K562 (cell line): ENCODE measurements around the gene SHISA5. TPM values are rescaled to one million over a fixed set of nuclear protein-coding genes. Genes with fewer than 3 reads are reported as not detected.

Source experiments
- ATAC-seq: fragments of 200-7000 bp; cut with Tn5 transposase; 3 replicates; pipeline ENCODE4 v1.9.1; 2020; ENCODE audit warnings: moderate library complexity
- BruUV-seq: library from RNA; stranded (reverse); fragments of 400-500 nt; replicated peaks from 2 replicates; lab custom pipeline; 2021; lab: Mats Ljungman, UMichigan
- CTCF ChIA-PET: fragments of 300-600 bp; formaldehyde crosslinking; extraction: SDS; loops from one replicate; lab custom pipeline; 2021; ENCODE audit warnings: low intra/inter-chr PET ratio; lab: Yijun Ruan, JAX
- POLR2A ChIA-PET: fragments of 300-600, 350-650 bp; sonication (Branson Sonifier 250); formaldehyde crosslinking; extraction: SDS; loops from one replicate; lab custom pipeline; 2021; ENCODE audit warnings: antibody characterized with exemption, inconsistent platforms; lab: Yijun Ruan, JAX
- DNase-seq, 4 experiments: peaks; one replicate each; pipeline versions ENCODE4 v3.0.0 to v3.0.0-alpha.2; 2011 to 2018; ENCODE audit warnings: low spot score in 3 of 4, mixed read lengths in 3 of 4; ENCODE audit errors: extremely low read depth in 1 of 4
- FAIRE-seq: peaks from 2 replicates; lab custom pipeline; 2011; peaks lifted over from hg19 to GRCh38; lab: Jason Lieb, UNC
- H2AFZ ChIP-seq: 2 replicates; pipeline ENCODE4 v1.6.0; 2011; ENCODE audit warnings: low read depth, low read length, control low read depth, inconsistent platforms
- H3K27ac ChIP-seq: fragments of 200-600 bp; 3 replicates; pipeline ENCODE4 v1.8.0; 2011; ENCODE audit warnings: low read depth, mild to moderate bottlenecking, control low read depth, inconsistent platforms, low read length, moderate library complexity, mixed read lengths; ENCODE audit errors: extremely low read depth
- H3K27me3 ChIP-seq, 2 experiments: fragments of 300-600 bp in 1 of 2; 2 replicates in 1 of 2; 3 replicates in 1 of 2; pipeline versions ENCODE4 v1.6.0 to v1.8.0; 2011; ENCODE audit warnings: inconsistent platforms in 2 of 2, low read length in 2 of 2, mild to moderate bottlenecking in 1 of 2, mixed read lengths in 1 of 2, moderate library complexity in 1 of 2; ENCODE audit not compliant: control insufficient read depth in 2 of 2, insufficient read depth in 2 of 2
- H3K36me3 ChIP-seq: fragments of 300-600 bp; 3 replicates; pipeline ENCODE4 v1.8.0; 2011; ENCODE audit warnings: mild to moderate bottlenecking, low read length, inconsistent platforms; ENCODE audit not compliant: control insufficient read depth, insufficient read depth
- H3K4me1 ChIP-seq, 2 experiments: fragments of 200-600 bp in 1 of 2; replicated peaks in 1 of 2; 2 replicates in 1 of 2; 3 replicates in 1 of 2; pipeline versions ENCODE4 v1.5.1 to v1.8.0; 2011; ENCODE audit warnings: inconsistent platforms in 2 of 2, low read length in 2 of 2, mild to moderate bottlenecking in 1 of 2, mixed read lengths in 1 of 2, moderate library complexity in 1 of 2; ENCODE audit not compliant: control insufficient read depth in 2 of 2, insufficient read depth in 2 of 2
- H3K4me2 ChIP-seq: 2 replicates; pipeline ENCODE4 v1.6.1; 2011; ENCODE audit warnings: low read length, control low read depth, inconsistent platforms, mixed read lengths; ENCODE audit not compliant: insufficient read depth
- H3K4me3 ChIP-seq: fragments of 200-600 bp; sonication (generic), shearing (Covaris generic); 2 replicates; pipeline ENCODE4 v1.5.1; 2016; ENCODE audit warnings: control low read depth, inconsistent platforms
- H3K79me2 ChIP-seq: fragments of 200-600 bp; 3 replicates; pipeline ENCODE4 v1.8.0; 2011; ENCODE audit warnings: low read length, inconsistent platforms; ENCODE audit not compliant: control insufficient read depth, insufficient read depth
- H3K9ac ChIP-seq, 2 experiments: 2 replicates each; pipeline versions ENCODE4 v1.6.0 to v1.6.1; 2011; ENCODE audit warnings: low read depth in 2 of 2, low read length in 2 of 2, control low read depth in 1 of 2, inconsistent platforms in 1 of 2, mild to moderate bottlenecking in 1 of 2, mixed read lengths in 1 of 2; ENCODE audit not compliant: insufficient read depth in 1 of 2
- H3K9me1 ChIP-seq: one replicate; pipeline ENCODE4 v1.6.0; 2011; ENCODE audit warnings: inconsistent platforms, mild to moderate bottlenecking, low read length, moderate library complexity; ENCODE audit not compliant: control insufficient read depth, insufficient read depth
- H3K9me3 ChIP-seq: replicated peaks from 2 replicates; pipeline ENCODE4 v1.5.1; 2011; ENCODE audit warnings: low read depth, low read length, inconsistent platforms; ENCODE audit not compliant: control insufficient read depth, insufficient read depth
- H4K20me1 ChIP-seq: replicated peaks from 2 replicates; pipeline ENCODE4 v1.6.1; 2011; ENCODE audit warnings: low read length, inconsistent platforms, mixed read lengths; ENCODE audit not compliant: control insufficient read depth, insufficient read depth
- RFX7 ChIP-seq: fragments of 250-450 bp; sonication (Bioruptor Pico); IDR thresholded peaks from 2 replicates; pipeline ENCODE4 v1.5.1; 2021; ENCODE audit warnings: mild to moderate bottlenecking
- WGBS: fragments of 100-300 bp; shearing (Covaris generic); methylation state at CpG from one replicate; pipeline ENCODE4 v1.1.6; 2016; ENCODE audit warnings: low coverage, mixed read lengths; ENCODE audit not compliant: insufficient coverage; ENCODE audit errors: missing lambda C conversion rate; 5-methylcytosine and 5-hydroxymethylcytosine counted together
- in situ Hi-C: fragments of 300-500 bp; cut with MboI; formaldehyde crosslinking; loops from 4 replicates; pipeline ENCODE4 v1.15.0; 2018; ENCODE audit warnings: inconsistent platforms, mixed read lengths
- intact Hi-C: fragments of 100-400 bp; cut with micrococcal nuclease; formaldehyde crosslinking; loops from 2 replicates; pipeline ENCODE4 v1.14.2; 2022
- polyA plus RNA-seq, 8 experiments: library from polyadenylated mRNA; depleted of rRNA in 4 of 8; stranded (reverse) in 5 of 8; unstranded in 3 of 8; fragments of >200 nt; fragmentation: Nextera tagmentation in 2 of 8; fragmentation: Illumina TruSeq in 1 of 8; extraction: Ambion mirVana in 2 of 8; extraction: Trizol in 1 of 8; gene quantifications; 2 replicates each; pipeline versions ENCODE4 v1.2.1 to v1.2.3, GENCODE V29; 2011 to 2014; ENCODE audit warnings: inconsistent platforms in 1 of 8, missing spikeins in 1 of 8
- total RNA-seq, 7 experiments: library from RNA; depleted of rRNA in 6 of 7; stranded (reverse); fragments of >200 nt in 6 of 7; fragmentation: Illumina TruSeq in 2 of 7; extraction: Trizol in 2 of 7; gene quantifications; 2 replicates each; pipeline versions ENCODE4 v1.2.1 to v1.2.3, GENCODE V29; 2011 to 2021; ENCODE audit warnings: low replicate concordance in 1 of 7
- TF ChIP-seq, protein P1 (sequence below): fragments of 450-650 bp; IDR thresholded peaks from 2 replicates; pipeline ENCODE4 v1.6.1; 2018; ENCODE audit not compliant: partially characterized antibody

SHISA5 gene
- total and polyA plus RNA-seq, 9 of the 15 experiments (the other 6 are each of a cell fraction or from before 2014, with no cell fraction given): 8.4 to 85.8 (median 56.1) TPM

DNA sequence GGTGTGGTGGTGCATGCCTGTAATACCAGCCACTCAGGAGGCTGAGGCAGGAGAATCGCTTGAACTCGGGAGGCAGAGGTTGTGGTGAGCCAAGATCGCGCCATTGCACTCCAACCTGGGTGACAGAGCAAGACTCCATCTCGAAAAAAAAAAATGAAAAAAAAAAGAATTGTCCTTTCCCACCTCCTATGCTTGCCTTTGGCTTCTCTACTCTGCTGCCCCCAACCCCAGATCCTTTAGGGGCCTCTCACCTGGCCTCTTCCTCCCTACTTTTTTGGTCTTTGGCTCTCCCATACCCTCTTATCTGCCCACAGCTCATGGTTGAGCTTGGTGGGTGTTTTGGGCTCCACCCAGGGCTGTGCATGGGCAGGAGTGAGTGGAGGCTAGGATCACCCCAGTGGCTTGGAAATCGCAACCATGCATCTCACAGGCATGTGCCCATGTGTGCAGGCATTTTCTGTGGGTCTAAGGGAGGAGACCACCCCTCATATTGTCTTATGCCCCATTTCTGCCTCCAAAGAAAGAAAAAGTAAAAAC lies 2.1 kb upstream of the SHISA5 start:
- no peak for FAIRE-seq
- H2AFZ ChIP-seq: no peak overlapping the region
- H3K4me3 ChIP-seq: no peak overlapping the region
- H3K27ac ChIP-seq: no peak overlapping the region
- 0 out of 4 replicates have a peak overlapping the region, but pooled peaks of 1 of the 2 experiments have one; percentile 7 for H3K9ac ChIP-seq
- no peaks in the 10 kb centered on the region for H4K20me1 ChIP-seq
- CTCF ChIA-PET: no interaction called here
- H3K36me3 ChIP-seq: no peaks in the 10 kb centered on the region
- H3K79me2 ChIP-seq: no peaks in the 10 kb centered on the region
- 49% methylated on average over 3 of the region's 6 CpGs for WGBS
- TF ChIP-seq, protein P1, sequence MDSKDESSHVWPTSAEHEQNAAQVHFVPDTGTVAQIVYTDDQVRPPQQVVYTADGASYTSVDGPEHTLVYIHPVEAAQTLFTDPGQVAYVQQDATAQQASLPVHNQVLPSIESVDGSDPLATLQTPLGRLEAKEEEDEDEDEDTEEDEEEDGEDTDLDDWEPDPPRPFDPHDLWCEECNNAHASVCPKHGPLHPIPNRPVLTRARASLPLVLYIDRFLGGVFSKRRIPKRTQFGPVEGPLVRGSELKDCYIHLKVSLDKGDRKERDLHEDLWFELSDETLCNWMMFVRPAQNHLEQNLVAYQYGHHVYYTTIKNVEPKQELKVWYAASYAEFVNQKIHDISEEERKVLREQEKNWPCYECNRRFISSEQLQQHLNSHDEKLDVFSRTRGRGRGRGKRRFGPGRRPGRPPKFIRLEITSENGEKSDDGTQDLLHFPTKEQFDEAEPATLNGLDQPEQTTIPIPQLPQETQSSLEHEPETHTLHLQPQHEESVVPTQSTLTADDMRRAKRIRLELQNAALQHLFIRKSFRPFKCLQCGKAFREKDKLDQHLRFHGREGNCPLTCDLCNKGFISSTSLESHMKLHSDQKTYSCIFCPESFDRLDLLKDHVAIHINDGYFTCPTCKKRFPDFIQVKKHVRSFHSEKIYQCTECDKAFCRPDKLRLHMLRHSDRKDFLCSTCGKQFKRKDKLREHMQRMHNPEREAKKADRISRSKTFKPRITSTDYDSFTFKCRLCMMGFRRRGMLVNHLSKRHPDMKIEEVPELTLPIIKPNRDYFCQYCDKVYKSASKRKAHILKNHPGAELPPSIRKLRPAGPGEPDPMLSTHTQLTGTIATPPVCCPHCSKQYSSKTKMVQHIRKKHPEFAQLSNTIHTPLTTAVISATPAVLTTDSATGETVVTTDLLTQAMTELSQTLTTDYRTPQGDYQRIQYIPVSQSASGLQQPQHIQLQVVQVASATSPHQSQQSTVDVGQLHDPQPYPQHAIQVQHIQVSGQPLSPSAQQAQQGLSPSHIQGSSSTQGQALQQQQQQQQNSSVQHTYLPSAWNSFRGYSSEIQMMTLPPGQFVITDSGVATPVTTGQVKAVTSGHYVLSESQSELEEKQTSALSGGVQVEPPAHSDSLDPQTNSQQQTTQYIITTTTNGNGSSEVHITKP: peak; percentile 70
- TF ChIP-seq RFX7: no peak
- H3K9me1 ChIP-seq: no peaks in the 10 kb centered on the region
- POLR2A ChIA-PET: interaction anchor here (0.6 kb wide), 1 partner anchor 273 kb away, joined by 5 read pairs; no protein-coding TSS in a partner anchor
- DNase-seq: peak in 1 of 4 experiments; percentile 5
- no peak overlapping the region for H3K4me2 ChIP-seq
- intact Hi-C loops (loop anchor here (2.0 to 10.0 kb wide), 3 partner anchors 33 to 101 kb away; no protein-coding TSS in a partner anchor), in situ Hi-C loops (no loop called here)
- no peak for ATAC-seq
- BruUV-seq: no TSS peak
- peaks cover 6 to 33% of the 10 kb centered on the region in 2 experiments; a peak in 4 of 5 replicates for H3K4me1 ChIP-seq
- H3K9me3 ChIP-seq: no peaks in the 10 kb centered on the region
- no peaks in the 10 kb centered on the region for H3K27me3 ChIP-seq
